HepG2 (cell line): ENCODE data around the gene JSRP1. TPM values are rescaled to one million over a fixed set of nuclear protein-coding genes. Genes with fewer than 3 reads are reported as not detected.
A peak's percentile ranks its signal among the peaks of the same experiment; 100 is the strongest.

Experiments used
- ATAC-seq: fragments of 200-7000 bp; cut with Tn5 transposase; 3 replicates; pipeline ENCODE4 v1.9.1; 2020; ENCODE audit warnings: mild to moderate bottlenecking, moderate library complexity
- BruUV-seq: library from RNA; stranded (reverse); fragments of 400-500 nt; replicated peaks from 2 replicates; lab custom pipeline; 2021; lab: Mats Ljungman, UMichigan
- CTCF ChIA-PET: fragments of 300-600 bp; formaldehyde crosslinking; extraction: SDS; loops from one replicate; lab custom pipeline; 2021; ENCODE audit warnings: low total read pairs, inconsistent platforms, low intra/inter-chr PET ratio; lab: Yijun Ruan, JAX
- POLR2A ChIA-PET: fragments of 350-600 bp; sonication (Branson Sonifier 250); formaldehyde crosslinking; loops from one replicate; lab custom pipeline; 2020; ENCODE audit warnings: antibody characterized with exemption, inconsistent platforms; lab: Yijun Ruan, JAX
- DNase-seq: peaks from one replicate; pipeline ENCODE4 v3.0.0-alpha.2; 2015; ENCODE audit warnings: low spot score
- FAIRE-seq: peaks from 3 replicates; lab custom pipeline; 2011; peaks lifted over from hg19 to GRCh38; lab: Jason Lieb, UNC
- H2AFZ ChIP-seq: one replicate; pipeline ENCODE4 v1.6.1; 2011; ENCODE audit warnings: low read length, inconsistent platforms
- H3K27ac ChIP-seq: fragments of 300-600 bp; 3 replicates; pipeline ENCODE4 v1.8.0; 2011; ENCODE audit warnings: mixed run types, mild to moderate bottlenecking, mixed read lengths, low read length, inconsistent platforms; ENCODE audit not compliant: insufficient read depth; ENCODE audit errors: extremely low read length
- H3K27me3 ChIP-seq, 2 experiments: fragments of 200-600 bp in 1 of 2; 2 replicates in 1 of 2; 3 replicates in 1 of 2; pipeline versions ENCODE4 v1.6.0 to v1.8.0; 2011; ENCODE audit warnings: low read length in 2 of 2, mild to moderate bottlenecking in 2 of 2, moderate library complexity in 2 of 2, inconsistent platforms in 1 of 2; ENCODE audit not compliant: insufficient read depth in 2 of 2, control insufficient read depth in 1 of 2
- H3K36me3 ChIP-seq, 2 experiments: fragments of 200-600 bp in 1 of 2; replicated peaks in 1 of 2; 2 replicates in 1 of 2; 3 replicates in 1 of 2; pipeline versions ENCODE4 v1.5.1 to v1.8.0; 2011; ENCODE audit warnings: low read length in 2 of 2, inconsistent platforms in 1 of 2; ENCODE audit not compliant: insufficient read depth in 2 of 2, control insufficient read depth in 1 of 2
- H3K4me1 ChIP-seq: 2 replicates; pipeline ENCODE4 v1.5.1; 2012; ENCODE audit warnings: low read length, inconsistent platforms; ENCODE audit not compliant: insufficient read depth
- H3K4me2 ChIP-seq: 2 replicates; pipeline ENCODE4 v1.6.0; 2011; ENCODE audit warnings: low read depth, low read length, inconsistent platforms
- H3K4me3 ChIP-seq, 3 experiments: fragments of 200-600 bp in 1 of 3; sonication (generic), shearing (Covaris generic) in 1 of 3; replicated peaks in 1 of 3; 2 replicates each; pipeline ENCODE4 v1.5.1; 2011 to 2016; ENCODE audit warnings: low read length in 3 of 3, inconsistent platforms in 2 of 3, low read depth in 2 of 3, mild to moderate bottlenecking in 2 of 3, control low read depth in 1 of 3, mixed read lengths in 1 of 3; ENCODE audit not compliant: insufficient read depth in 1 of 3
- H3K79me2 ChIP-seq: one replicate; pipeline ENCODE4 v1.6.1; 2011; ENCODE audit warnings: low read length, inconsistent platforms; ENCODE audit not compliant: insufficient read depth
- H3K9ac ChIP-seq: 2 replicates; pipeline ENCODE4 v1.6.0; 2011; ENCODE audit warnings: mild to moderate bottlenecking, low read depth, low read length, inconsistent platforms; ENCODE audit not compliant: insufficient read depth
- H3K9me3 ChIP-seq: 2 replicates; pipeline ENCODE4 v1.5.1; 2012; ENCODE audit warnings: mild to moderate bottlenecking, low read length
- H4K20me1 ChIP-seq: 2 replicates; pipeline ENCODE4 v1.6.0; 2011; ENCODE audit warnings: inconsistent platforms, mild to moderate bottlenecking, low read length, moderate library complexity; ENCODE audit not compliant: insufficient read depth
- BHLHE40 ChIP-seq: IDR thresholded peaks from 2 replicates; pipeline ENCODE4 v1.6.1; 2011; ENCODE audit warnings: low read length, improper control_type of control experiment
- CHCHD3 ChIP-seq: sonication (generic); formaldehyde crosslinking; IDR thresholded peaks from 2 replicates; pipeline ENCODE4 v1.8.0; 2022; ENCODE audit warnings: mild to moderate bottlenecking, missing genetic modification reagents, moderate library complexity
- ELF3 ChIP-seq: IDR thresholded peaks from 2 replicates; pipeline ENCODE4 v1.6.1; 2016; ENCODE audit warnings: missing genetic modification reagents, missing compliant biosample characterization
- FOSL2 ChIP-seq: sonication (generic); formaldehyde crosslinking; IDR thresholded peaks from 2 replicates; pipeline ENCODE4 v1.4.0; 2020; ENCODE audit warnings: missing genetic modification reagents
- HDAC1 ChIP-seq: sonication (generic); formaldehyde crosslinking; IDR thresholded peaks from 2 replicates; pipeline ENCODE4 v1.5.1; 2020; ENCODE audit warnings: mild to moderate bottlenecking, missing genetic modification reagents
- HNF4G ChIP-seq, 2 experiments: sonication (generic) in 1 of 2; formaldehyde crosslinking in 1 of 2; IDR thresholded peaks; 2 replicates each; pipeline versions ENCODE4 v1.4.0 to v1.6.1; 2011 to 2020; ENCODE audit warnings: borderline replicate concordance in 2 of 2, low read depth in 2 of 2, mild to moderate bottlenecking in 2 of 2, low read length in 1 of 2, missing genetic modification reagents in 1 of 2, moderate library complexity in 1 of 2
- KDM6A ChIP-seq: IDR thresholded peaks from 2 replicates; pipeline ENCODE4 v1.6.1; 2016; ENCODE audit warnings: low read depth
- NR2F6 ChIP-seq, 2 experiments: IDR thresholded peaks; 2 replicates each; pipeline ENCODE4 v1.6.1; 2016; ENCODE audit warnings: antibody characterized with exemption in 1 of 2, mild to moderate bottlenecking in 1 of 2
- SAP130 ChIP-seq: IDR thresholded peaks from 2 replicates; pipeline ENCODE4 v1.6.1; 2016; ENCODE audit warnings: low read depth
- SIN3A ChIP-seq: IDR thresholded peaks from 2 replicates; pipeline ENCODE4 v1.6.1; 2011; ENCODE audit warnings: low read depth, mild to moderate bottlenecking, control low read depth, low read length, borderline replicate concordance
- SOX6 ChIP-seq, 2 experiments: fragments of 450-650 bp in 1 of 2; sonication (generic) in 1 of 2; formaldehyde crosslinking in 1 of 2; IDR thresholded peaks; 2 replicates each; pipeline versions ENCODE4 v1.4.0 to v1.6.1; 2017 to 2020; ENCODE audit warnings: antibody characterized with exemption in 1 of 2, mild to moderate bottlenecking in 1 of 2, missing genetic modification reagents in 1 of 2
- TBL1XR1 ChIP-seq: fragments of 150-350 bp; IDR thresholded peaks from 2 replicates; pipeline ENCODE4 v1.6.1; 2014; ENCODE audit warnings: borderline replicate concordance, low read length; ENCODE audit not compliant: partially characterized antibody
- TBX2 ChIP-seq: sonication (generic); formaldehyde crosslinking; IDR thresholded peaks from 2 replicates; pipeline ENCODE4 v1.5.0; 2020; ENCODE audit warnings: missing genetic modification reagents, mild to moderate bottlenecking, borderline replicate concordance
- THAP11 ChIP-seq: IDR thresholded peaks from 2 replicates; pipeline ENCODE4 v1.6.1; 2016; ENCODE audit warnings: missing biosample characterization, missing genetic modification reagents
- ZNF329 ChIP-seq: sonication (generic); formaldehyde crosslinking; IDR thresholded peaks from 2 replicates; pipeline ENCODE4 v1.9.0; 2021; ENCODE audit warnings: low read depth, mild to moderate bottlenecking, missing genetic modification reagents
- ZNF7 ChIP-seq: IDR thresholded peaks from 2 replicates; pipeline ENCODE4 v1.6.1; 2016; ENCODE audit warnings: missing biosample characterization, missing genetic modification reagents
- ZNF780A ChIP-seq: sonication (generic); formaldehyde crosslinking; IDR thresholded peaks from 2 replicates; pipeline ENCODE4 v1.8.0; 2022; ENCODE audit warnings: mild to moderate bottlenecking, missing genetic modification reagents, moderate library complexity
- WGBS: methylation state at CpG from one replicate; pipeline ENCODE4 v1.1.6; 2017; ENCODE audit warnings: low lambda C conversion rate; 5-methylcytosine and 5-hydroxymethylcytosine counted together
- in situ Hi-C: cut with HindIII; loops from 2 replicates; pipeline ENCODE4 v1.10.0; 2017; ENCODE audit warnings: low pct_unique_long_range_greater_than_20kb; ENCODE audit not compliant: extremely low pct_ligation_motif_present
- intact Hi-C: fragments of 100-400 bp; cut with micrococcal nuclease; formaldehyde crosslinking; loops from one replicate; pipeline ENCODE4 v1.10.0; 2022; ENCODE audit not compliant: unreplicated experiment
- polyA plus RNA-seq, 8 experiments: library from polyadenylated mRNA; depleted of rRNA in 3 of 8; stranded (reverse) in 7 of 8; unstranded in 1 of 8; fragments of >200 nt; fragmentation: Illumina TruSeq in 4 of 8; extraction: Trizol in 4 of 8; gene quantifications; 2 replicates each; pipeline versions ENCODE4 v1.2.1 to v1.2.3, GENCODE V29; 2011 to 2016; ENCODE audit warnings: low read depth in 4 of 8, missing spikeins in 1 of 8, mixed read lengths in 1 of 8; ENCODE audit not compliant: insufficient read depth in 1 of 8
- total RNA-seq, 5 experiments: library from RNA; depleted of rRNA; stranded (reverse); fragments of >200 nt; fragmentation: Illumina TruSeq; extraction: Trizol; gene quantifications; 2 replicates each; pipeline ENCODE4 v1.2.3, GENCODE V29; 2016; ENCODE audit warnings: low read depth in 1 of 5
- TF ChIP-seq, protein P1 (sequence below): sonication (generic); formaldehyde crosslinking; IDR thresholded peaks from 2 replicates; pipeline ENCODE4 v1.8.0; 2022; ENCODE audit warnings: mild to moderate bottlenecking, missing genetic modification reagents, moderate library complexity
- TF ChIP-seq, protein P2 (sequence below): IDR thresholded peaks from 2 replicates; pipeline ENCODE4 v1.6.1; 2016; ENCODE audit warnings: missing compliant biosample characterization, missing genetic modification reagents, borderline replicate concordance
- TF ChIP-seq, protein P3 (sequence below): sonication (generic); formaldehyde crosslinking; IDR thresholded peaks from 2 replicates; pipeline ENCODE4 v1.4.0; 2020; ENCODE audit warnings: mild to moderate bottlenecking, missing genetic modification reagents

JSRP1 gene
- total and polyA plus RNA-seq, 2 of the 13 experiments (the other 11 are each of a cell fraction or from before 2014, with no cell fraction given), result 0.16 to 0.38 TPM

- 0 out of 2 replicates have a peak, but pooled peaks have one; percentile 4 for TF ChIP-seq ELF3 (CRISPR knock-in tag)
- TF ChIP-seq SIN3A, result peak; percentile 45; the same call in 1 of the 2 replicates
Measured at GRCh38 chr19:2236064-2236313, 20.2 kb downstream of the JSRP1 start (continued).

DNA sequence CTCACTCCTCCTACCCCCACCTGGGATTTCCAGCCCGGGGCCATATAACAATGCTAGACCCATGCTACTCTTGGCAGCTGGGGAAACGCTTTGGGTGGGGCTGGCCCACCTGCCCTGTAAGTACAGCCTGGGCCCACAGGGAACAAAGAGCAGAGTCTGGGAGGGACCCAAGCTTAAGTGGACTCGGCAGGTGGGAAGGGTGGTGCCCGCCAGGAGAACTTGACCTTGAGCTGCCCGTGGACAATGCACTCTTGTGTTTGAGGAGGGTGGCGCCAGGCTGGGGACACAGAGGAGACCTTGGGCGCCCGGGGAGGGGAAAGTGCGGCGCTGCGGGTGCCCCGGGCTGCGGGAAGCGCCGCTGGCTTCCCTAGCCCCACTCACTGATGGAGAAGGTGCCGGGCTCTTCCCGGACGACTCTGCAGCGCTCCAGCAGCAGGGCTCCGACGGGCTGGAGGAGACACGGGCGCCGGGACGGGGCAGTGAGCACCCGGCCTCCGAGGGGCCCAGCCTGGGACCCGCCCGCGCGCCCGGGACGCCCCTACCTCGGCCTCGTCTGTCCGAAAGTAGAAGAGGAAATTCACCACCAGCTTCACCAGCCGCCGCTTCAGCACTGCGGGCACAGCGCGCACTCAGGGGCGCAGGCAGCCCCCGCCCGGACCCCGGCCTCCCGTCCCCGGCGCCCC, 20.7 kb downstream of the JSRP1 start:
- intact Hi-C loops (loop anchor here (5.0 to 10.0 kb wide), 3 partner anchors 37 to 81 kb away; partner anchors contain the start of gene AP3D1), in situ Hi-C loops (loop anchor here (10.0 kb wide), 1 partner anchor 79 kb away; no protein-coding TSS in a partner anchor)
- 0% methylated on average over 4 of the region's 48 CpGs for WGBS
- peak overlapping the region; percentile 97 for H3K27ac ChIP-seq
- H2AFZ ChIP-seq, result no peak overlapping the region
- FAIRE-seq (peak; percentile 58), ATAC-seq (peak; percentile 49), DNase-seq (peak; percentile 85)
- H3K27me3 ChIP-seq, result no peaks in the 10 kb centered on the region
- no peaks in the 10 kb centered on the region for H3K9me3 ChIP-seq
- peaks cover 65% of the 10 kb centered on the region for H3K4me1 ChIP-seq
- H3K4me2 ChIP-seq, result peak overlapping the region; percentile 98
- H3K9ac ChIP-seq, result peak overlapping the region; percentile 79
- peak overlapping the region; percentile 83 to 92 (median 87) for H3K4me3 ChIP-seq
- peaks cover 35% of the 10 kb centered on the region for H4K20me1 ChIP-seq
- no TSS peak for BruUV-seq
- CTCF ChIA-PET, result interaction anchor here (1.1 to 2.4 kb wide), 5 partner anchors 19 to 80 kb away, joined by 3 to 17 read pairs (median 7); no protein-coding TSS in a partner anchor
- POLR2A ChIA-PET, result interaction anchor here (0.6 to 2.1 kb wide), 23 partner anchors 8 to 175 kb away, joined by 3 to 12 read pairs (median 5); partner anchors contain the start of genes AP3D1 and DOT1L
- H3K79me2 ChIP-seq, result peaks cover 43% of the 10 kb centered on the region
- H3K36me3 ChIP-seq, result peaks cover 10 to 12% of the 10 kb centered on the region in 2 experiments; a peak in 4 of 5 replicates
- no peak for TF ChIP-seq SOX6 (IDR thresholded peaks at IDR 0.05)
- peak; percentile 90 for TF ChIP-seq SOX6 (CRISPR knock-in tag; IDR thresholded peaks at IDR 0.05)
- TF ChIP-seq, protein P1, sequence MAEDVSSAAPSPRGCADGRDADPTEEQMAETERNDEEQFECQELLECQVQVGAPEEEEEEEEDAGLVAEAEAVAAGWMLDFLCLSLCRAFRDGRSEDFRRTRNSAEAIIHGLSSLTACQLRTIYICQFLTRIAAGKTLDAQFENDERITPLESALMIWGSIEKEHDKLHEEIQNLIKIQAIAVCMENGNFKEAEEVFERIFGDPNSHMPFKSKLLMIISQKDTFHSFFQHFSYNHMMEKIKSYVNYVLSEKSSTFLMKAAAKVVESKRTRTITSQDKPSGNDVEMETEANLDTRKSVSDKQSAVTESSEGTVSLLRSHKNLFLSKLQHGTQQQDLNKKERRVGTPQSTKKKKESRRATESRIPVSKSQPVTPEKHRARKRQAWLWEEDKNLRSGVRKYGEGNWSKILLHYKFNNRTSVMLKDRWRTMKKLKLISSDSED (CRISPR knock-in tag), result peak; percentile 48; the same call in 1 of the 2 replicates
- TF ChIP-seq KDM6A (CRISPR knock-in tag), result peak; percentile 58; the same call in 1 of the 2 replicates
- TF ChIP-seq HDAC1 (CRISPR knock-in tag), result peak; percentile 62
- TF ChIP-seq SAP130 (CRISPR knock-in tag), result peak; percentile 69
- TF ChIP-seq ZNF780A (CRISPR knock-in tag), result 0 out of 2 replicates have a peak, but pooled peaks have one; percentile 42
- no peak for TF ChIP-seq BHLHE40
- TF ChIP-seq TBL1XR1, result peak; percentile 83
- peak; percentile 43; the same call in 1 of the 2 replicates for TF ChIP-seq FOSL2 (CRISPR knock-in tag)
- no peak for TF ChIP-seq ZNF7 (CRISPR knock-in tag)
- TF ChIP-seq ZNF329 (CRISPR knock-in tag), result no peak
- TF ChIP-seq NR2F6 (IDR thresholded peaks at IDR 0.05), result peak; percentile 18; the same call in 1 of the 2 replicates
- TF ChIP-seq NR2F6 (CRISPR knock-in tag; IDR thresholded peaks at IDR 0.05), result peak; percentile 47
- TF ChIP-seq, protein P2, sequence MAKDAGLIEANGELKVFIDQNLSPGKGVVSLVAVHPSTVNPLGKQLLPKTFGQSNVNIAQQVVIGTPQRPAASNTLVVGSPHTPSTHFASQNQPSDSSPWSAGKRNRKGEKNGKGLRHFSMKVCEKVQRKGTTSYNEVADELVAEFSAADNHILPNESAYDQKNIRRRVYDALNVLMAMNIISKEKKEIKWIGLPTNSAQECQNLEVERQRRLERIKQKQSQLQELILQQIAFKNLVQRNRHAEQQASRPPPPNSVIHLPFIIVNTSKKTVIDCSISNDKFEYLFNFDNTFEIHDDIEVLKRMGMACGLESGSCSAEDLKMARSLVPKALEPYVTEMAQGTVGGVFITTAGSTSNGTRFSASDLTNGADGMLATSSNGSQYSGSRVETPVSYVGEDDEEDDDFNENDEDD (CRISPR knock-in tag), result peak; percentile 61; the same call in 1 of the 2 replicates
- no peak for TF ChIP-seq CHCHD3 (CRISPR knock-in tag)
- TF ChIP-seq, protein P3, sequence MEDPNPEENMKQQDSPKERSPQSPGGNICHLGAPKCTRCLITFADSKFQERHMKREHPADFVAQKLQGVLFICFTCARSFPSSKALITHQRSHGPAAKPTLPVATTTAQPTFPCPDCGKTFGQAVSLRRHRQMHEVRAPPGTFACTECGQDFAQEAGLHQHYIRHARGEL (CRISPR knock-in tag), result no peak
- peak; percentile 32; the same call in 1 of the 2 replicates for TF ChIP-seq THAP11
- TF ChIP-seq HNF4G (IDR thresholded peaks at IDR 0.05; ENCODE audit: borderline replicate concordance, low read depth, low read length), result peak; percentile 31; the same call in 1 of the 2 replicates
- TF ChIP-seq HNF4G (CRISPR knock-in tag; IDR thresholded peaks at IDR 0.05; ENCODE audit: borderline replicate concordance, low read depth), result no peak
- peak; percentile 62 for TF ChIP-seq TBX2 (CRISPR knock-in tag)
